ENCODE results near the gene KDM3A.

The KDM3A gene

GRCh38 chr2:86429335-86429734 is 11.8 kb upstream of the KDM3A start:
- no peak for DNase-seq
- Histone ChIP-seq H3K36me3 (replicated peaks) (no peaks in the 10 kb centered on the region), H3K27ac (no peak overlapping the region), H3K4me3 (ENCODE audit: low read depth, low read length) (no peak overlapping the region), H3K27me3 (replicated peaks) (peaks cover 7% of the 10 kb centered on the region)
- no peak for TF ChIP-seq CTCF (IDR thresholded peaks at IDR 0.05; ENCODE audit: low read depth, low read length, missing control alignments)
- in situ Hi-C loops (cut with HindIII; ENCODE audit: low pct_ligation_motif_present, low sequenced_read_pairs) = no loop called here

GRCh38 chr2:86430368-86430767 is 10.8 kb upstream of the KDM3A start:
- in situ Hi-C loops (cut with HindIII; ENCODE audit: low pct_ligation_motif_present, low sequenced_read_pairs) = no loop called here
- H3K36me3 ChIP-seq (replicated peaks) = no peaks in the 10 kb centered on the region
- TF ChIP-seq CTCF (IDR thresholded peaks at IDR 0.05; ENCODE audit: low read depth, low read length, missing control alignments) = no peak
- no peak overlapping the region for H3K27ac ChIP-seq
- DNase-seq = no peak
- no peak overlapping the region for H3K4me3 ChIP-seq (ENCODE audit: low read depth, low read length)
- peaks cover 7% of the 10 kb centered on the region for H3K27me3 ChIP-seq (replicated peaks)

GRCh38 chr2:86433137-86433536 is 8.0 kb upstream of the KDM3A start:
- no peaks in the 10 kb centered on the region for H3K36me3 ChIP-seq (replicated peaks)
- H3K27me3 ChIP-seq (replicated peaks) = no peaks in the 10 kb centered on the region
- H3K27ac ChIP-seq = no peak overlapping the region
- H3K4me3 ChIP-seq (ENCODE audit: low read depth, low read length) = no peak overlapping the region
- no peak for TF ChIP-seq CTCF (IDR thresholded peaks at IDR 0.05; ENCODE audit: low read depth, low read length, missing control alignments)
- no peak for DNase-seq
- in situ Hi-C loops (cut with HindIII; ENCODE audit: low pct_ligation_motif_present, low sequenced_read_pairs) = no loop called here

GRCh38 chr2:86434290-86434689 is 6.9 kb upstream of the KDM3A start:
- no peak for DNase-seq
- Histone ChIP-seq H3K27ac (no peak overlapping the region), H3K36me3 (replicated peaks) (no peaks in the 10 kb centered on the region), H3K4me3 (ENCODE audit: low read depth, low read length) (no peak overlapping the region), H3K27me3 (replicated peaks) (no peaks in the 10 kb centered on the region)
- no peak for TF ChIP-seq CTCF (IDR thresholded peaks at IDR 0.05; ENCODE audit: low read depth, low read length, missing control alignments)
- in situ Hi-C loops (cut with HindIII; ENCODE audit: low pct_ligation_motif_present, low sequenced_read_pairs) = no loop called here

GRCh38 chr2:86435531-86435930 is 5.6 kb upstream of the KDM3A start:
- no peak for DNase-seq
- Histone ChIP-seq H3K27ac (no peak overlapping the region), H3K4me3 (ENCODE audit: low read depth, low read length) (no peak overlapping the region), H3K27me3 (replicated peaks) (no peaks in the 10 kb centered on the region), H3K36me3 (replicated peaks) (no peaks in the 10 kb centered on the region)
- no peak for TF ChIP-seq CTCF (IDR thresholded peaks at IDR 0.05; ENCODE audit: low read depth, low read length, missing control alignments)
- in situ Hi-C loops (cut with HindIII; ENCODE audit: low pct_ligation_motif_present, low sequenced_read_pairs) = no loop called here

GRCh38 chr2:86436328-86436727 is 4.8 kb upstream of the KDM3A start:
- H3K27me3 ChIP-seq (replicated peaks) = no peaks in the 10 kb centered on the region
- in situ Hi-C loops (cut with HindIII; ENCODE audit: low pct_ligation_motif_present, low sequenced_read_pairs) = no loop called here
- no peak overlapping the region for H3K4me3 ChIP-seq (ENCODE audit: low read depth, low read length)
- no peak for DNase-seq
- H3K36me3 ChIP-seq (replicated peaks) = no peaks in the 10 kb centered on the region
- TF ChIP-seq CTCF (IDR thresholded peaks at IDR 0.05; ENCODE audit: low read depth, low read length, missing control alignments) = no peak
- no peak overlapping the region for H3K27ac ChIP-seq
